GM19193 (cell line): ENCODE results near the gene S100A13.

Experiments used
- POLR2A ChIP-seq: IDR thresholded peaks from 4 replicates; pipeline ENCODE4 v1.6.1; 2011; ENCODE audit not compliant: insufficient read depth, insufficient read length; ENCODE audit errors: extremely low read depth

Gene S100A13

GRCh38 chr1:153571706-153572105 is 55.6 kb downstream of the S100A13 start:
- no peak for TF ChIP-seq POLR2A

GRCh38 chr1:153570874-153571273 is 56.4 kb downstream of the S100A13 start:
- TF ChIP-seq POLR2A: no peak

GRCh38 chr1:153569465-153569864 is 57.8 kb downstream of the S100A13 start:
- TF ChIP-seq POLR2A: no peak
